ENCODE results near the gene DPM2.

Gene DPM2

DNA sequence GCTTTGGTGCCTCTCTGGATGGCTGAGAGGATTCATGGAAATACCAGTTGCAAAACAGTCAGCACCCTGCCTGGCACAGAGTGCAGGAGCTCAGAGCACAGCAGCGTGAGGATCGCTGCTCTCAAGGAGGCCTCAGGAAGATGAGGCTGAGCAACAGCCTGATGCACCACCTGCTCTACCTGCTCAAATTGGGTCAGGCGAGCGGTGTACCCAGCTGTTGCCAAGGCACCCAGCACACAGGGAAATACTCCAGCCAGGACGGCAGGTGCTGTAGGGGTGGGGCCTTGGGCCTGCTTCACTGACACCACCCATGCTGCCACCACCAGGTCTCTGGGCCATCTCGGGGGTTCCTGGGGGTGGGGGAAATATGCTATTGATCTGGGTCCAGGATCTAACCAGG lies 38.8 kb upstream of the DPM2 start:
- H3K9ac ChIP-seq (ENCODE audit: low read depth, low read length), result no peak overlapping the region
- no peaks in the 10 kb centered on the region for H3K9me3 ChIP-seq (ENCODE audit: control insufficient read depth, insufficient read depth, low read length)
- no peaks in the 10 kb centered on the region for H3K36me3 ChIP-seq (ENCODE audit: insufficient read depth, low read length)
- H3K4me1 ChIP-seq (ENCODE audit: insufficient read depth, low read length), result peaks cover 26% of the 10 kb centered on the region

DNA sequence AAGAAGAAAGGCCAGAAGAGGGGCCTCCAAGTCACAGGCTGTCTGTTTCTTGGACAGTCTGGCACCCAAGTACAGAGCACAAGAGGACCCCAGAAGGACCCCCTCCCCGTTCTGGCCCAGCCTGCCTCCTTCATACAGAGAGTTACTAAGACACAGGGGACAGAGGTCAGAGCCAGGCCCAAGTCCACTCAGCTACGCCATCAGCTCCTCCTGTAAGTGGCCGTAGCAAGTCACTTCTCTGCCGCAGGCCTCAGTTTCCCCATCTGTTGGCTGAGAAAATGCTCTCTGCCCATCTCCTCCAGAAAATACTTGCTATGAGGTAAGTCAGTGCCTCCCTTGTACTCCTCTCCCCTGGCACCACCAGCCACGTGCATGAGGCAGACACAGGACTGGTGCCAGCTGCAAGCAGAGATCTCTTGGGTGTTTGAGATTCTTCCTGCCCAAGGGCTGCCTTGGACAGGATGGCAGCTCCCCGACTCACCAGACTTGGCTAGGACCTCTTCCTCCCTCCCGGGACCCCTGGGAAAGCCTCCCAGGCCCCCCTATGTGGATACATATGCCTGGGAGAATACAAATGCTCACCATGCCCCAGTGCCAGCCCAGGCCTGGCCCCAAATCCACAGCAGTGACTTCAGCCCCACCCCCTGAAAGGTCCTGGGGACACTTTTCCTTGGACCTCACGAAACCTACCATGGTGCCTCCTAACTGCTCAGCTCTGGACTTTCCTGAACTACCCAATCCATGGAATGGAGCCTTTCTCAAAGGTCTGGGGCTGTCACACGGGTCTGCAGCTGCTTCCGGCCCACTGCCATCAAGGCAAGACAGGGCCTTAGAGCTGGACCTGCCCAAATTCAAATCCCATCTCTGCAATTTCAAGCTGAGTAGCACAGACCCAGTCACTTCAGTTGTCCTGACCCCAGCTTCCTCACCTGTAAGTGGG lies 38.0 kb upstream of the DPM2 start:
- Histone ChIP-seq H3K9ac (ENCODE audit: low read depth, low read length) (no peak overlapping the region), H3K9me3 (ENCODE audit: control insufficient read depth, insufficient read depth, low read length) (no peaks in the 10 kb centered on the region), H3K4me1 (ENCODE audit: insufficient read depth, low read length) (peaks cover 31% of the 10 kb centered on the region), H3K36me3 (ENCODE audit: insufficient read depth, low read length) (no peaks in the 10 kb centered on the region)

DNA sequence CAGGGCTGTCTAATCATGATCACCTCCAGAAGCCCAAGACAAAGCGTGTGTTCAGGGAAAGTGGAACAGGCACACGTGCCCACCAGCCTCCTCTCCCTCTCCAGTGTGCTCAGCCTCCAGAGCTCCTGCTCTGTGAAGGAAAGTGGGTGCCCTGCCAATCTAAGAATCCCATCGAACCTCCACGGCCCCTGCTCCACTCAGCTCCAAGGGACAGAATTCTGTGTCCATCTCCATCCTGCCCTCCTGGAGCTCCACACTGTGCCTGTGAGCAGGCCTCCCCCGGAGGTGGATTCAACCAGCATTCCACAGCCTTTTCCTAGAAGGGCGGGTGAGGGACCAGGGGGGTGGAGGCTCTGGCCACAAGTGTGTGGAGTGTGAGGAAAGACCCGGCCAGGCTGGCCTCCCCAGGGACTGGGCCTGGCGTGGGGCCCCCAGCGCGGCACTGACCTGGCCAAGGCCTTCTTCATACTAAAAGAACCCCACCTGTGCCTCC lies 37.2 kb upstream of the DPM2 start:
- H3K9ac ChIP-seq (ENCODE audit: low read depth, low read length), result no peak overlapping the region
- H3K36me3 ChIP-seq (ENCODE audit: insufficient read depth, low read length), result no peaks in the 10 kb centered on the region
- H3K9me3 ChIP-seq (ENCODE audit: control insufficient read depth, insufficient read depth, low read length), result no peaks in the 10 kb centered on the region
- peaks cover 36% of the 10 kb centered on the region for H3K4me1 ChIP-seq (ENCODE audit: insufficient read depth, low read length)

DNA sequence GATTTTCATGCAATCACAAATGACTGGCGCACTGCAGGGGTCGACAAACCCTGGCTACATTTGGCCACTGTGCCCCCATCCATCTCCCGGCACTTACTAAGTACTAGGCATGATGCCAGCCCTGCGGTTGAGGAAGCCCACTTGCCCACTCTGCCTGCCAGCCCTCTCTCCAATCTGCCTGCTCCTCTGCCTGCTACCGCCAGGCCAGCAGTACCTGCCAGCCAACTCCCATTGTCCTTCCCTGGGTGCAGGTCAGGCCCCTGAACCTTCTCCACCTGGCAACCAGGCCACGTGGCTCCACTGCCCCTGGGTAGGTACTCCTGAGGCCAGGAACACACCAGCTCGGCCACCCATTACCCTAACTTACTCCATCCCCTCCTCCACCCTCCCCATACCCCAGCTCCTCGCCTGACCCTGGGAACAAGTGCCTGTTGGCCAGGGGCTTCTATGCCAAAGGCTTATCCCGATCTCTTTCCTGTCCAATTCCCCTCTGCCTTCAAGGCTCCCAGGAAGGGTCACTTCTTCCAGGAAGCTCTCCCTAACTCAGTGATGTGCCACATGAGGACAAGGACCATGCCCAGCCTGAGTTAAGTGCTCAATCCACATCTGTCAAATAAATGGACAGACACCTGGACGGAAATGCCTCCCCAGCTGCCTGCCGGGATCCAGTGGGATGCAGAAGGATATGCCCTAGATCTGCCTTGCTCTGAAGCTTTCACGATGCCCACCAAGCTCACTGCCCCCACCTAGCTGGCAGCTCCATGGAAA lies 36.5 kb upstream of the DPM2 start:
- Histone ChIP-seq H3K9ac (ENCODE audit: low read depth, low read length) (no peak overlapping the region), H3K36me3 (ENCODE audit: insufficient read depth, low read length) (no peaks in the 10 kb centered on the region), H3K9me3 (ENCODE audit: control insufficient read depth, insufficient read depth, low read length) (no peaks in the 10 kb centered on the region), H3K4me1 (ENCODE audit: insufficient read depth, low read length) (peaks cover 37% of the 10 kb centered on the region)

DNA sequence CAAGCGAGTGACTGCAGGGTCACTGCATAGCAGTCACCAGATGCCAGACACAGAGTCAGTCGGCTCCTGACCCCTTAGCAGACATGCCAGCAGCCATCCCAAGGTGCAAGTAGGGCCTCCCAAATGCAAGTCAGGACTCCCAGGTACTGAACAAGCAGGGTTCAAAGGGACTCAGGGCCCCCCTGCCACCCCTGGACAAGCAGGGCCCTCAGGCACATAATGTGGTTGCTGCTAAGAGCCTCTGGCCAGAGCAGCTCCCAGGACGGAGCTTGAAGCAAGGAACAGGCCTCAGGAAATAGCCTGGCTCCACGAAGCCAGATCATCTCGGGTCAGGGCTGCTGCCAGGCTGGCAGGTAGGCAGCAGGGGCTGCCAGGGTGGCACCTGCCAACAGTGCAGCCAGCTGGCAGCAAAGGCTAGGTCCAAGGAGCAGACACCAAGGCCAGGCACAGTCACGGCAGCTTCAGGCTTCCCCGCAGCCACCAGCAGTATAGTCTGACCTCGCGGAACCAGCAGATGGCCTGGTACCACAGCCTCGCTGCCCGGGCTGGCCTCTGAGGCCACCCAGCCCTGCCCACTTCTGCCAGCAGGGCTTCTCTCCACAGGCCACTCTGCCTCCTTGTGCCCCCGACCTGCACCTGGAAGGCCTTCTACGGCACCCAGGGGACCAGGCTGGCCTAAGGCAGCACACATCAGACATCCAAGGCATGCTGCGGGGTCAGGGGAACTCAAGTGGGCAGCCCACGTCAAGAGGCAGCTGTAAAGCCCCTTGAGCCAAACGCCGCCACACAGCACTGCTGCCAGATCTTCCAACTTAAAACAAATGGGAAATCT lies 35.7 kb upstream of the DPM2 start:
- Histone ChIP-seq H3K9me3 (ENCODE audit: control insufficient read depth, insufficient read depth, low read length) (no peaks in the 10 kb centered on the region), H3K9ac (ENCODE audit: low read depth, low read length) (no peak overlapping the region), H3K36me3 (ENCODE audit: insufficient read depth, low read length) (no peaks in the 10 kb centered on the region), H3K4me1 (ENCODE audit: insufficient read depth, low read length) (peaks cover 45% of the 10 kb centered on the region)

DNA sequence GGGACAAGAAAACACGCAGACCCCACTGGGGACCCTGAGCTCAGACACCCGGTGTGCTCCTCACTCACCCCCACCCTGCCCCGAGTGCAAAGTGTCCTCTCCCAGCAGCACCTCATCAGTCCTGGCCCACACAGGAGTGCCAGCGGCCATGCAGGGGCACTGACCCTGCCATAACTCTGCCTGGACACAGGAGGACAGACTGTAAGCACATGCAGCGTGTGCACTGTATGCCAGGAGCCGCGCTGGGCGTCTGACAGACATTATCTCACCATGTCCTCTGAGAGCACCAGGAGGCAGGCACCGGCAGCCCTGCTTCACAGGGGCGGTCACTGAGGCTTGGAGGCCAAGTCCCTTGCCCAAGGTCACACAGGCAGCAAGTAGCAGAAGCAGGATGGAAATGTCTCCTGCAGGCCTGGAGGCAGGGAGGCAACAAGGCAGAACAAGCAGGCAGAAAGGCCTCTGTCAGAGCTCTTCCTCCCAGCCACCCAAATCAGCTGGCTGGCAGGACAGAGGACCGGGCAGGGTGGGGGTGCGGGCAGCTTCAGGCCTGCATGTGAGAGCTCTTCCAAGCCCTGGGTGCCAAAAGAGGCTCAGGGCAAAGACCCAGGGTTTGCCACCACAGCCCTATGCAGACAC lies 34.7 kb upstream of the DPM2 start:
- no peak overlapping the region; the same call in 1 of the 2 replicates for H3K9ac ChIP-seq (ENCODE audit: low read depth, low read length)
- H3K4me1 ChIP-seq (ENCODE audit: insufficient read depth, low read length), result peaks cover 41% of the 10 kb centered on the region
- no peaks in the 10 kb centered on the region for H3K36me3 ChIP-seq (ENCODE audit: insufficient read depth, low read length)

DNA sequence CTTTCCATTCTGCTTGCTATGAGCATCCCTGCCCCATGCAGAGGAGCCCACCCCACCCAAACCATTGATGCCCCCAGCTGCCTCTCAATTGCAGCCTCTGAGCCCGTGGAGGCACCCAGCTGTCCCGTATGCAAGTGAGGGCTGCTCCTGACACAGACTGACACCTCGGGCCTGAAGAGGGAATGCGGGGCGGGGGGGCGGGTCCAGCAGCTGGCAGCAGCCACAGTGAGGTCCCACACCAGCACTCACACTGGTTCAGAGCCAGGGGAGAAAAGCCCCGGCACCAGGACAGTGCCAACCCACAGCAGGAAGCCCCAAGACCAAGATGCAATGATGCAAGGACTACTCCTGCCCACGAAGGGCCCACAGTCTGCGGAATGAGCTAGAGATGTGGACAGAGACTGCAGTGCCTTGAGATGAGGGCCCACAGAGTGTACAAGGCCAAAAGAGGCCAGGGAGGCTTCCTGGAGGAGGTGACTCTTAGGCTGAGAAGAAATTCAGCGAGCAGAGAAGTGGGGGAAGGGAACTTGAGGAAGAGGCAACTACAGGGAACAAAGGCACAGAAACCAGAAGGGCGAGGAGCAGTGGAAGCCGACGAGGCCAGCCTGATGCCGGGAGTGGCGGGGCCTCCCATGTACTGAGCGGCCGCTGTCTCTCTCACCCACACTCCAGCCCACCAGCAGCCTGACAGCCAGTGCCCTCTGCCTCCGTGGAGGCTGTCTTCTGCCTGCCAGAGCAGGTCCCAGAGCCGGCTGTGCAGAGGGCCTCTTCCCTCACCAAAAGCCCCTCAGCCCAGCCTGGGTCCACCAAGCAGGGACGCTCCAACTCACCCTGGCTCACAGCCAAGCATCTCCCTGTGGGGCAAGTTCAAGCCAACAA lies 33.9 kb upstream of the DPM2 start:
- Histone ChIP-seq H3K9me3 (ENCODE audit: control insufficient read depth, insufficient read depth, low read length) (no peaks in the 10 kb centered on the region), H3K9ac (ENCODE audit: low read depth, low read length) (no peak overlapping the region; the same call in 1 of the 2 replicates), H3K4me1 (ENCODE audit: insufficient read depth, low read length) (peaks cover 48% of the 10 kb centered on the region), H3K36me3 (ENCODE audit: insufficient read depth, low read length) (no peaks in the 10 kb centered on the region)

More for the DNA sequence above, 34.7 kb upstream of the DPM2 start:
- H3K9me3 ChIP-seq (ENCODE audit: control insufficient read depth, insufficient read depth, low read length), result no peaks in the 10 kb centered on the region

DNA sequence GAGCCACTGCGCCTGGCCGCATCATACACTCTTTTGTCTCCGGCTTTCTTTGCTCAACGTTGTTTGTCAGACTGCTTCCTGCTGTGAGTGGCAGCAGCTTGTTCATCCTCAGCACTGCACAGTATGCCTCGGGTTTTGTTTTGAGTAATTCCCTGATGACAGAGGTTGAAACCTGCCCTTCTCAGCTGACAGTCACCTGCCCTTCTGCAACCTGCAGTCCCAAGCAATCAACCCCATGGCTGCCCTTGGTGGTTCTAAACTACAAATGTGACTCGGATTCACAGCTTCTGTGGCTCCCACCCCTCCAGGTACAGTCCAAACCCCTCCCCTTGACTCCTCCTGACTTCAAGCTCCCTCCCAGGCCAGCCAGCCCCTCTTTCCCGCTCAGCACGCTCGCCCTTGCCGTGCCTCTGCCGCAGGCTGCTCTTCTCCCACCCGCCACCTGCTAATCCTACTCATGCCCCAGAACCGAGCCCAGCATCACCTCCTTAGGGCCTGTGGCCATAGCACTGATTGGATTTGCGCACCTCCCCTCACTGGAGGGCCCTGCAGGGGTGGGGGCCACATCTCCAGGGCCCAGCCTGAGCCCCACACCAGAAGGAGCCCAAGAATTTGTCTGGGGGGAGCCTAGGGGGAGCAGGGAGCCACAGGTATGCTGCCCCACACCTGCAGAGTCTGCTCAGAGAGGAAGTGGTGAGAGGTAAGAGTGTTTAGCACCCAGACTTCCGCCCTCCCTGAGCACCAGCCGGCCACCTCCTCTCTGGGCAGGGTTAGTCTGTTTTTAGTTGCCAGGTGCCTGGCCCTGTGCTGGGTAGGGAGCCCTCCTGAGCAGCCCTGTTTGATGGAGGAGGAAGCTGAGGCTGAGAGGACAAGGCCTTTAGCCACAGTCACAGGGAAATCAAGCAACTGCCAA lies 33.0 kb upstream of the DPM2 start:
- Histone ChIP-seq H3K36me3 (ENCODE audit: insufficient read depth, low read length) (no peaks in the 10 kb centered on the region), H3K4me1 (ENCODE audit: insufficient read depth, low read length) (peaks cover 57% of the 10 kb centered on the region), H3K9me3 (ENCODE audit: control insufficient read depth, insufficient read depth, low read length) (no peaks in the 10 kb centered on the region), H3K9ac (ENCODE audit: low read depth, low read length) (no peak overlapping the region)

DNA sequence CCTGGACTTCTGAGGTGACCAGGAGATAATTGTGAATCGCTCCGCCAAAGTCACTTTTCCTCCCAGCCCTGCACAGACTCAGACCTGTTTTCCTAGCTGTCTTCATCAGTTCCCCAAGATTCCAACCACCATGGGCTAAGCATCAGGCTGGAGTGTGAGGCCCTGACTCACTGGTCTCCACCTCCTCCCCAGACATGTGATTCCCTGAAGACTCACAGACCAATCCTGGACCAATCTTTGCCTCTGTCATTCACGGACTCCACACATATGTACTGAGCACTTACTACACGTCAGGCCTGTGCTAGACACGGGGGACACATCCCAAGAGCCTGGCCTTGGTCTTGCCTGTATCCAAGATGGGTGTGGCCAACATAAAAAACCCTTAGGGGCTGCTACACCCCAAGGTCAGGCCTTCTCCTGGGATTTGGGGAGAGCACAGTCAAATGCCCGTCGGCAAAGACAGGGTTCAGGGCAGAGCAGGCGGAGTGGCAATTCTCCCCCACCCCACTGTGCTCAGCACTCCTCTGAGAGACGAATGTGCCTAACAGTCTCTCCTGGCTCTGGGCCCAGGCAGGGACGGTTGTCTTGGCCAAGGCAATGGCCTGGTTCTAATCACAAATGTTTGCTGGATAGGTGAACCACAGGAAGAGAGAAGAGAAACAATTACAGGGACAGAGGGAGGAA lies 31.2 kb upstream of the DPM2 start:
- Histone ChIP-seq H3K9ac (ENCODE audit: low read depth, low read length) (no peak overlapping the region), H3K4me1 (ENCODE audit: insufficient read depth, low read length) (peaks cover 52% of the 10 kb centered on the region), H3K9me3 (ENCODE audit: control insufficient read depth, insufficient read depth, low read length) (no peaks in the 10 kb centered on the region), H3K36me3 (ENCODE audit: insufficient read depth, low read length) (no peaks in the 10 kb centered on the region)

DNA sequence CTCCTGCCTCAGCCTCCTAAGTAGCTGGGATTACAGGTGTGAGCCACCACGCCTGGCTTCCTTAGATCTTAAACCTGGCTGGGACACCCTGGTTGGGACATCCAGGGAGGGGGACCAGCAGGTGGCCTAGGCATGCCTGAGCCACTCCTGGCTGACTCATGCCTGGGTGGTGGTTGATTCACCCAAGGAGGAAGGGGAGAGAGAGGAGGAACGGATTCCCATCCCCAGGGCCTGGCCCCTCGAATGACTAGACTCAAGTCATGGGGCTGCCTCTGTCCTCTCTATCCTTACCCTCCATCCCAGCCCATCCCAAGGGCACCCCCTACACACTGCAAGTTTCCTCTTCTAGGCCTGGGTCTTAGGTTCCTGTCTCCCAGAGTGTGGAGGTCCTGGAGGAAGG lies 30.4 kb upstream of the DPM2 start:
- Histone ChIP-seq H3K9me3 (ENCODE audit: control insufficient read depth, insufficient read depth, low read length) (no peaks in the 10 kb centered on the region), H3K9ac (ENCODE audit: low read depth, low read length) (no peak overlapping the region), H3K36me3 (ENCODE audit: insufficient read depth, low read length) (no peaks in the 10 kb centered on the region), H3K4me1 (ENCODE audit: insufficient read depth, low read length) (peaks cover 52% of the 10 kb centered on the region)

DNA sequence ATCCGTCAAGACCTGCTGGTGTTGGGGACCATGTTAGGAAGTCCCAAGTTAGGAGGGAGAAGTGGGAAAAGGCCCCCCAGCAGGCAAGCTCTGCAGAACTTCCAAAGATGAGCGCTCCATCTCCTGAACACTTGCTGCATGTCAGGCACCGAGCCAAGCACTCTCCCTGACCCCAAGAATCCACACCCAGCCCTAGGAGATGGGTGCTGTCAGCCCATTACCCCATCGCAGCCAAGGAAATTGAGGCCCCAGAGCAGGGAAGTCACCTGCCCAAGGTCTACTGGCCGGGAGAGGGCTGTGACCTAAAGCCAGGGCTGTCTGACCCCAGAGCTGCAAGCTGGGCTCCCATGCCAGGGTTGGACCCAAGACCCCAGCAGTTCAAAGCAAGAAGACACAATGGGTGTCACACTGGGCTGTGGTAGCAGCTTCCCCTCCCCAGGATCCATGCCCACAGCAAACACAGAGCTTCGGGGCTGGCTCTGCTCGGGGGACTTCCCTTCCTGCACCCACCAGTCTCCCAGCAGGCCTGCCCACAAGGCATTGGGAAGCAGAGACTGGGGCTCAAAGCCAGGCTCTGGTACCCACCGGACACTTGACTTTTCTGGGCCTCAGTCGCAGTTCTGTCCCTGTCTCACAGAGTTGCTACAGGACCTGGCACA lies 29.6 kb upstream of the DPM2 start:
- Histone ChIP-seq H3K9ac (ENCODE audit: low read depth, low read length) (no peak overlapping the region), H3K9me3 (ENCODE audit: control insufficient read depth, insufficient read depth, low read length) (no peaks in the 10 kb centered on the region), H3K4me1 (ENCODE audit: insufficient read depth, low read length) (peaks cover 51% of the 10 kb centered on the region), H3K36me3 (ENCODE audit: insufficient read depth, low read length) (no peaks in the 10 kb centered on the region)

Measured in ES-I3 (cell line).